HFFc6 (cell line): ENCODE results near the gene HOXA3. TPM values are rescaled to one million over a fixed set of nuclear protein-coding genes. Genes with fewer than 3 reads are reported as not detected.

Source experiments
- DNase-seq: peaks from one replicate; pipeline ENCODE4 v3.0.0-alpha.2; 2018
- H3K27ac Mint-ChIP-seq: 2 replicates; pipeline ENCODE4 v1.8.0; 2020; ENCODE audit warnings: mild to moderate bottlenecking, mixed read lengths
- H3K27me3 Mint-ChIP-seq: 2 replicates; pipeline ENCODE4 v1.8.0; 2021; ENCODE audit warnings: mild to moderate bottlenecking, moderate library complexity, mixed read lengths; ENCODE audit not compliant: insufficient read depth
- H3K36me3 Mint-ChIP-seq: 2 replicates; pipeline ENCODE4 v1.8.0; 2021; ENCODE audit warnings: low read depth, mixed read lengths
- H3K4me1 Mint-ChIP-seq: 2 replicates; pipeline ENCODE4 v1.8.0; 2020; ENCODE audit warnings: low read depth, mixed read lengths
- H3K4me3 Mint-ChIP-seq: 2 replicates; pipeline ENCODE4 v1.8.0; 2020; ENCODE audit warnings: mild to moderate bottlenecking, moderate library complexity, mixed read lengths
- H3K9me3 Mint-ChIP-seq: 2 replicates; pipeline ENCODE4 v1.8.0; 2020; ENCODE audit warnings: mild to moderate bottlenecking, mixed read lengths
- CTCF ChIP-seq: fragments of 200-600 bp; sonication (generic); IDR thresholded peaks from 2 replicates; pipeline ENCODE4 v1.5.0; 2021; ENCODE audit warnings: antibody characterized with exemption, mild to moderate bottlenecking
- total RNA-seq, 6 experiments: library from RNA; stranded (reverse); fragmentation: NEBNext Ultra II Directional; extraction: Animal tissue kit (Norgen Biotek cat#: 25700); gene quantifications; 2 replicates in 1 of 6; 3 replicates in 5 of 6; pipeline ENCODE4 v1.2.3, GENCODE V29; 2021

Gene HOXA3
- total RNA-seq, 6 experiments from 2014 or later = 0.33 to 1.9 (median 1.1) TPM

GRCh38 chr7:27126596-27127327, 25.6 kb downstream of the HOXA3 start:
- Mint-ChIP-seq H3K27ac (no peak overlapping the region), H3K4me1 (peaks cover 23% of the 10 kb centered on the region), H3K9me3 (no peaks in the 10 kb centered on the region), H3K27me3 (peaks cover 20% of the 10 kb centered on the region), H3K4me3 (no peak overlapping the region), H3K36me3 (peaks cover 11% of the 10 kb centered on the region; the same call in 1 of the 2 replicates)
- no peak for TF ChIP-seq CTCF
- no peak for DNase-seq

- H3K36me3 Mint-ChIP-seq = peaks cover 11% of the 10 kb centered on the region; the same call in 1 of the 2 replicates
- no peak overlapping the region for H3K4me3 Mint-ChIP-seq
- no peak overlapping the region for H3K27ac Mint-ChIP-seq
- no peaks in the 10 kb centered on the region for H3K9me3 Mint-ChIP-seq
- H3K27me3 Mint-ChIP-seq = peaks cover 20% of the 10 kb centered on the region
- TF ChIP-seq CTCF = no peak
- DNase-seq = no peak
- H3K4me1 Mint-ChIP-seq = peaks cover 16% of the 10 kb centered on the region
Observed at GRCh38 chr7:27125986-27126394, 26.4 kb downstream of the HOXA3 start.

- Mint-ChIP-seq H3K4me1 (peaks cover 16% of the 10 kb centered on the region), H3K36me3 (peaks cover 11% of the 10 kb centered on the region; the same call in 1 of the 2 replicates), H3K27me3 (peaks cover 20% of the 10 kb centered on the region), H3K9me3 (no peaks in the 10 kb centered on the region), H3K4me3 (peak overlapping the region; percentile 80), H3K27ac (peak overlapping the region; percentile 67; the same call in 1 of the 2 replicates)
- no peak for TF ChIP-seq CTCF
- DNase-seq = no peak
Observed at GRCh38 chr7:27124902-27125689, 27.3 kb downstream of the HOXA3 start.

GRCh38 chr7:27124096-27124901, 28.1 kb downstream of the HOXA3 start:
- Mint-ChIP-seq H3K4me1 (peaks cover 16% of the 10 kb centered on the region), H3K27me3 (peaks cover 25% of the 10 kb centered on the region), H3K27ac (peak overlapping the region; percentile 67; the same call in 1 of the 2 replicates), H3K9me3 (no peaks in the 10 kb centered on the region), H3K4me3 (peak overlapping the region; percentile 80), H3K36me3 (peaks cover 10% of the 10 kb centered on the region; the same call in 1 of the 2 replicates)
- DNase-seq = peak; percentile 88
- TF ChIP-seq CTCF = no peak; the same call in 1 of the 2 replicates

- H3K27ac Mint-ChIP-seq = peak overlapping the region; percentile 67; the same call in 1 of the 2 replicates
Observed at GRCh38 chr7:27123477-27124053, 28.8 kb downstream of the HOXA3 start.

More at GRCh38 chr7:27123477-27124053, 28.8 kb downstream of the HOXA3 start:
- peaks cover 29% of the 10 kb centered on the region for H3K27me3 Mint-ChIP-seq
- no peaks in the 10 kb centered on the region for H3K9me3 Mint-ChIP-seq
- H3K4me3 Mint-ChIP-seq = peak overlapping the region; percentile 80
- TF ChIP-seq CTCF = no peak
- no peak for DNase-seq
- peaks cover 2% of the 10 kb centered on the region; the same call in 1 of the 2 replicates for H3K36me3 Mint-ChIP-seq
- peaks cover 16% of the 10 kb centered on the region for H3K4me1 Mint-ChIP-seq
